Vagina (tissue), 2 donors: ENCODE results near the gene KLKB1. TPM values are rescaled to one million over a fixed set of nuclear protein-coding genes. Genes with fewer than 3 reads are reported as not detected.
"Not testable (repeated sequence)": the region's sequence is repeated elsewhere in the genome, so short reads cannot be mapped to it uniquely, and the experiment has no call there.

ENCODE experiments used
- DNase-seq, 2 donors: peaks; one replicate each; pipeline ENCODE4 v3.0.0-alpha.2; 2017; ENCODE audit errors: extremely low spot score in 2 of 2
- H3K27ac ChIP-seq: fragments of 200-600 bp; sonication (generic); one replicate; pipeline ENCODE4 v1.5.1; 2019
- H3K27me3 ChIP-seq: fragments of 200-600 bp; sonication (generic); one replicate; pipeline ENCODE4 v1.5.1; 2019
- H3K36me3 ChIP-seq, 2 donors: fragments of 200-600 bp; sonication (generic); one replicate each; pipeline ENCODE4 v1.5.1; 2017 to 2019
- H3K4me1 ChIP-seq: fragments of 200-600 bp; sonication (generic); one replicate; pipeline ENCODE4 v1.5.1; 2019
- H3K4me3 ChIP-seq, 2 donors: fragments of 200-600 bp; sonication (generic); 1 replicate in 1 of 2; 2 replicates in 1 of 2; pipeline ENCODE4 v1.5.1; 2016 to 2019
- H3K9me3 ChIP-seq: fragments of 200-600 bp; sonication (generic); one replicate; pipeline ENCODE4 v1.5.1; 2019
- CTCF ChIP-seq, 3 experiments: fragments of 450-650 bp in 2 of 3; fragments of 200-600 bp in 1 of 3; sonication (generic) in 1 of 3; IDR thresholded peaks; one replicate each; pipeline ENCODE4 v1.5.1; 2017 to 2019; ENCODE audit warnings: antibody characterized with exemption in 3 of 3, mild to moderate bottlenecking in 2 of 3, moderate library complexity in 2 of 3
- POLR2A ChIP-seq, 2 donors: fragments of 450-650 bp; IDR thresholded peaks; one replicate each; pipeline ENCODE4 v1.6.1; 2017; ENCODE audit warnings: antibody characterized with exemption in 2 of 2, mild to moderate bottlenecking in 2 of 2, moderate library complexity in 2 of 2
- POLR2AphosphoS5 ChIP-seq, 2 donors: sonication (generic); formaldehyde crosslinking; IDR thresholded peaks; one replicate each; pipeline ENCODE4 v1.9.0; 2017; ENCODE audit warnings: antibody characterized with exemption in 2 of 2, mild to moderate bottlenecking in 2 of 2, low read depth in 1 of 2; ENCODE audit not compliant: insufficient read depth in 1 of 2
- intact Hi-C: fragments of 100-400 bp; cut with DNase I; formaldehyde crosslinking; loops from one replicate; pipeline ENCODE4 v1.15.1; 2023
- total RNA-seq: library from RNA; depleted of rRNA; stranded (reverse); fragments of >200 nt; gene quantifications from one replicate; pipeline ENCODE4 v1.2.3, GENCODE V29; 2016

The KLKB1 gene
- total RNA-seq, 1 donor from 2014 or later, result 0.98 TPM

GRCh38 chr4:186272699-186273391, 45.5 kb downstream of the KLKB1 start:
- intact Hi-C loops, result no loop called here
- H3K36me3 ChIP-seq, result no peaks in the 10 kb centered on the region
- TF ChIP-seq CTCF (IDR thresholded peaks at IDR 0.05), result no peak
- no peak for TF ChIP-seq POLR2AphosphoS5 (IDR thresholded peaks at IDR 0.05; ENCODE audit: insufficient read depth in 1 of 2, low read depth in 1 of 2)
- no peak for TF ChIP-seq POLR2A (IDR thresholded peaks at IDR 0.05)
- no peaks in the 10 kb centered on the region for H3K9me3 ChIP-seq
- no peak overlapping the region for H3K4me3 ChIP-seq
- no peak overlapping the region for H3K27ac ChIP-seq
- H3K4me1 ChIP-seq, result no peaks in the 10 kb centered on the region
- DNase-seq, result no peak
- H3K27me3 ChIP-seq, result no peaks in the 10 kb centered on the region

- H3K4me1 ChIP-seq, H3K4me3 ChIP-seq, DNase-seq, H3K9me3 ChIP-seq, H3K36me3 ChIP-seq, H3K27me3 ChIP-seq, H3K27ac ChIP-seq, intact Hi-C loops: not testable (repeated sequence)
Observed at GRCh38 chr4:186273392-186273789, 46.1 kb downstream of the KLKB1 start.

- intact Hi-C loops, result no loop called here
- TF ChIP-seq CTCF (IDR thresholded peaks at IDR 0.05), result no peak
- TF ChIP-seq POLR2AphosphoS5 (IDR thresholded peaks at IDR 0.05; ENCODE audit: insufficient read depth in 1 of 2, low read depth in 1 of 2), result no peak
- no peak for TF ChIP-seq POLR2A (IDR thresholded peaks at IDR 0.05)
- no peaks in the 10 kb centered on the region for H3K4me1 ChIP-seq
- no peaks in the 10 kb centered on the region for H3K9me3 ChIP-seq
- H3K27me3 ChIP-seq, result no peaks in the 10 kb centered on the region
- no peaks in the 10 kb centered on the region for H3K36me3 ChIP-seq
- DNase-seq, result no peak
- no peak overlapping the region for H3K27ac ChIP-seq
- no peak overlapping the region for H3K4me3 ChIP-seq
Observed at GRCh38 chr4:186283311-186283710, 56.0 kb downstream of the KLKB1 start.

GRCh38 chr4:186285147-186285546, 57.8 kb downstream of the KLKB1 start:
- DNase-seq, result no peak
- H3K4me1 ChIP-seq, result no peaks in the 10 kb centered on the region
- H3K27ac ChIP-seq, result no peak overlapping the region
- no peaks in the 10 kb centered on the region for H3K9me3 ChIP-seq
- no peak overlapping the region for H3K4me3 ChIP-seq
- H3K27me3 ChIP-seq, result no peaks in the 10 kb centered on the region
- intact Hi-C loops, result no loop called here
- H3K36me3 ChIP-seq, result no peaks in the 10 kb centered on the region
- no peak for TF ChIP-seq POLR2A (IDR thresholded peaks at IDR 0.05)
- no peak for TF ChIP-seq POLR2AphosphoS5 (IDR thresholded peaks at IDR 0.05; ENCODE audit: insufficient read depth in 1 of 2, low read depth in 1 of 2)
- no peak for TF ChIP-seq CTCF (IDR thresholded peaks at IDR 0.05)

- Histone ChIP-seq H3K9me3 (no peaks in the 10 kb centered on the region), H3K36me3 (no peaks in the 10 kb centered on the region), H3K27ac (no peak overlapping the region), H3K4me3 (no peak overlapping the region), H3K4me1 (no peaks in the 10 kb centered on the region), H3K27me3 (no peaks in the 10 kb centered on the region)
- no peak for TF ChIP-seq POLR2A (IDR thresholded peaks at IDR 0.05)
- TF ChIP-seq CTCF (IDR thresholded peaks at IDR 0.05), result no peak
- no peak for TF ChIP-seq POLR2AphosphoS5 (IDR thresholded peaks at IDR 0.05; ENCODE audit: insufficient read depth in 1 of 2, low read depth in 1 of 2)
- DNase-seq, result no peak
- intact Hi-C loops, result no loop called here
Observed at GRCh38 chr4:186286581-186286980, 59.3 kb downstream of the KLKB1 start.
